NCI-H748 (cell line): ENCODE data around the gene BAHD1.

Experiments used
- DNase-seq: peaks from one replicate; lab custom pipeline; 2025; ENCODE audit not compliant: unreplicated experiment; lab: John Stamatoyannopoulos, UW

BAHD1 gene

DNA sequence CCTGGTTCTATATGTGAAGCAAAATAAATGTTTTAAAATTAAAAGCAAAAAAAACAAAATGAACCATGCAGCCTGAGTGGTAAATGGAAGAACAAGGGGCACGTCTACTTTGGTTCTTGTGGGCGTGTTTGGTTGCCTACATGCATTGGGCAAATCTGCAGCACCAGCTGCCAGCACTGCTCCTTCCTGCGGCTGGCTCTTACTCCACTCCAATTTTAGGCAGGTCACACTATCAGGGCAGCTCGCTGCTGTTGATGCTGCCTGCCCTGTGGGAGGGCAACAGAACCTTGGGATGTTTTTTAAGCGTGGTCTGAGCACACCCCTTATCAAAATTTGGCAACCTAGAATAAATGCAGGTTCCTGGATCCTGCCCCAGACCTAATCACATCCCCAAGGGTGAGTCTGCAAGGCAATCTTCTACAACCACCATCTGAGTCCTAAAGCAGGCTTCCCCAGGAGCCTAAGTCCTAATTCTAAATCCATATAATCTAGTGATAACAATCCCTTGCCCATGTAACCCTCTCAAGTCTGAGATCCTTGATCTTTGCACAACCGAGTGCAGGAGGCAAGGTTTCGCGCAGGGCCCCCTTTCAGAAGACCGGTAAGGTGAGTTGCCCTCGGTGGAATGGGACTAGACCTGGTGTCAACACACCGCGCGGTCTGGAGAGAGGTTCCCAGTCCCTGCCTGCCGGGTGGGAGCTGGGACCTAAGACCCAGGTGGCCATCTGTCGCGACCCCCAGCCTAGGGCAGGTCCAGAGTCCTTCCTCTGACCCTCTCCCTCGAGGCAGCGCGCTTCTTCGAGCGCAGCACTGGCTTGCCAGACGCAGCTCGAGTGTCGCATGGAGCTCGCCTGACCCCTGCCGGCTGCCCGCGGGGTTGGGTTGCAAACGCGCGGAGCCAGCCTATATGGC, 19.3 kb upstream of the BAHD1 start:
- peak; percentile 57 for DNase-seq

DNA sequence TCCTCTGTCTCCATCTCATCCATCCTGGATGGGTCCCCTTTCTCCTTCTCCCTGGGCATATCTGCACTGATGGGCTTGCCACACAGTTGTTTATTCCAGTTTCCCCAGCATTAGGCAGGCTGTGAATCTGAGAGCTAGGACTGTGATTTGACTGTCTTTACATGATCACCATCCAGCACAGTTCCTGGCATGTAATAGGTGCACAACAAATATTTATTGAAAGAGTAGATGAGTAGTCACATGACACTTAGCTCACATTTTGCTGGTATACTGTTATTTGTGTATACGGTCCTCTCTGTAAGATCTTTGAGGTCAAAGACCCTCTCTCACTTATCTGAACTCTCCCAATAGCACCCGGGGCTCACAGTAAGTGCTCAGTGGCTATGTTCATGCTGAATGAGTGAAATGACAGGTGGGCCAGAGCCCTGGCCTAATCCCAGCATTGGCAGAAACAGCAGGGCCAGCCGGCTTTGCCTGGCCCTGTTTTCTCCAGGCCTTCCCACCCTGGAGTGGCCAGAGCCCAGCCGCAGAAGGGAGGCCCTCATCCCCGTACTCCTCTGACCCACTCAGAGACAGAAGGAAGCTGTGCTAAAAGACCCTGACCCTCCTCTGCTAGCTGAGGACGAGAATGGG, 16.2 kb upstream of the BAHD1 start:
- DNase-seq, result no peak

GRCh38 chr15:40425681-40426080, 15.1 kb upstream of the BAHD1 start:
- DNase-seq, result no peak

- DNase-seq, result no peak
Observed at GRCh38 chr15:40427188-40427587, 13.6 kb upstream of the BAHD1 start.

- no peak for DNase-seq
Observed at GRCh38 chr15:40428185-40428584, 12.6 kb upstream of the BAHD1 start.

- DNase-seq, result no peak
Observed at GRCh38 chr15:40429068-40429710, 11.6 kb upstream of the BAHD1 start.

- DNase-seq, result no peak
Observed at GRCh38 chr15:40430271-40430805, 10.4 kb upstream of the BAHD1 start.

- DNase-seq, result no peak
Observed at GRCh38 chr15:40435023-40435709, 5.6 kb upstream of the BAHD1 start.

- no peak for DNase-seq
Observed at GRCh38 chr15:40435710-40436089, 5.1 kb upstream of the BAHD1 start.

DNA sequence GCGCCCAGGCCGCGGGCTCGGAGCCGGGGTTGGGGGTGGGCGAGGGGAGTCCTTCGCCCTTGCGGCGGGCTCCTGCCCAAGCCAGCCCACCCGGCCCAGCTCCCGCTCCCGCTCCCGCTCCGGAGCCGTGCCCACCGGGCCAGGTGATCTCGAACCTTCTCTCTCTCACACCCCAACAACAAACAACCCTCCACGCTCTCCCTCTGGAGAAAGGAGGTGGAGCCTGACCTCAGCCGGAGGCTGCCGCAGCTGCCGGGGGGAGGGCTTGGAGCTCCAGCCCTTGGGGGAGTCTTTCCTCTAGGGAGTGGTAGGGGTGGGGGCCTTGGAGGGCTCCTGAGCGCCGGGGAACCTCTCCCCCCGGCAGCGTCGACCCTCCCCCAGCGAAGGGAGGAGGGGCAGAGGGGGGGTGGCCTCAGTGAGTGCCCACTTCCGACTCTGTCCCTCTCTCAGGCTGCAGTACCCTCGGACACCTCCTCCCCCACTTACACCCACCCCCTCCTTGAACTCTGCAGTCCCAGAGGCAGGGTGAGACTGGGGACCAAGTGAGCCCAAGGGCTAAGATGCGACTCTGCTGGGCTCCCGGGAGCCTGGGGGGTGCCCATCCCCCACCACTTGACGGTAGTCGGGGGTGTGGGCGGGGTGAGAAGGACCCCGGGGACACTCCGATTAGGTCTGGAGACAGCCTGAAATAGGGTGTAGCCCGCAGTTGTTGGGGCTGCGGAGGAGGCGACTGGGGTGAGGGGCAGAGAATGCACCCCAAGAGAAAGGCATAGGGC, 4.4 kb upstream of the BAHD1 start:
- peak; percentile 42 for DNase-seq

DNA sequence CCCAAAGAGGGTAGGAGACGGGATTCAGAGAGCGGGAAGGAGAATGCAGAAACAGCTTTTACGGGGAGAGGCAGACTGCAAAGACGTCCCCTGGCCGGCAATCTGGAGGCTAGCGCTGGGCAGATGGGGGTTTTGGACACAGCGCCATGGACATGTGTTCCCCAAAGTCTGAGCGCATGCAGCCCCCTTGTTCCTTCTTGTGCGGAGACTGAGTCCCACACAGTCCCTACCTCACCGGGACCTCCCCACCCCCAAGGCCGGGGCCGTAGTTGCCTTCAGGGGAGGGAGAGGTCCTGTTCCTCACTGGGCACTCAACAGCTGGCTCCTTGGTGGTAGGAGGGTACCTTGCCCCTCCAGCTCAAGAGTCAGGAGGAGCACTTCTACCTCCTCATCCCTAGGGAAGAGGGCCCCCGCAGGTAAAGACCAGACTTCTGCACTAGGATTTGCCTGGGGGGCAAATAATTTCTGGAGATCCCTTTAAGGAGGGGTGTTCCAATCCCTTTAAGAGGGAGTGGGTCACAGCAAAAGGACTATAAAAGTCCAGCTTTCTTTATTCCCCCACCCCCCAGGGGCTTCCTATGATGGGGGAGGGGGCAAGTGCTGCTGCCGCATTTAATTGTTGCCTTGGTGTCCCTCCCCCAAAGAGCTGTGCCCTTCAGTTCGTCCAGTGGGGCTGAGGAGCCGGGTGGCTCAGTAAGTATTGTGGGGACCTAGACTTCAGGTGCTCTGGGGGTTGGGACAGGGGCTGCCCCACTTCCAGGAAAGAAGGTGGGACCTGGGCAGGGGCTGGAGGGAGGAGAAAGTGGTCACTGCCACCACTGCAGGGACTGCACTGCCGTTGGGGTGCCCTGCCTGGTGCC, 3.6 kb upstream of the BAHD1 start:
- DNase-seq, result no peak

- DNase-seq, result no peak
Observed at GRCh38 chr15:40437752-40438687, 2.7 kb upstream of the BAHD1 start.

GRCh38 chr15:40438712-40439111, 2.0 kb upstream of the BAHD1 start:
- no peak for DNase-seq

DNA sequence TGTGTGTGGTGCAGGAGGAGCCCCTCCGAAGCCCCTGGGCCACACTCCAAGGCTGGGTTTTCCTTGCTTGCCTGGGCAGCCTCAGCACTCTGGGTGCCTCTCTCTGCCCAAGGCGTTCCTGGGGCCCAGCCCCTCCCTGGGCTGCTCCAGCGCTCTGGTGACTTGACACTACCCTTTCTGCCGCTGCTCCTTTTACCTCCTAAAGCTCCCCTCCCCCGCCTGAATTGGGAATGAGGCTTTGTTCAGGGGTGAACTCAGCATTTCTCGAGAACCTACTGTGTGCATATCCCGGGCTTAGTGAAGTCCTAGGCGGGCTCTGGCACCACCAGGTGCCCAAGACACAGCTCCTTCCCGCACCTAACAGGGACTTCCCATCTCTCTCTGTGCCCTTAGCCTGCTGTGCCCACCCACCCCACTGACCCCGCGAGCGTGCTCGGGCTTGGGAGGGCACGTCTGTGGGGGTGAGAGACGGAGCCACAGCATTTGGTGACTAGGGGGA, 1.2 kb upstream of the BAHD1 start:
- DNase-seq, result peak; percentile 14

DNA sequence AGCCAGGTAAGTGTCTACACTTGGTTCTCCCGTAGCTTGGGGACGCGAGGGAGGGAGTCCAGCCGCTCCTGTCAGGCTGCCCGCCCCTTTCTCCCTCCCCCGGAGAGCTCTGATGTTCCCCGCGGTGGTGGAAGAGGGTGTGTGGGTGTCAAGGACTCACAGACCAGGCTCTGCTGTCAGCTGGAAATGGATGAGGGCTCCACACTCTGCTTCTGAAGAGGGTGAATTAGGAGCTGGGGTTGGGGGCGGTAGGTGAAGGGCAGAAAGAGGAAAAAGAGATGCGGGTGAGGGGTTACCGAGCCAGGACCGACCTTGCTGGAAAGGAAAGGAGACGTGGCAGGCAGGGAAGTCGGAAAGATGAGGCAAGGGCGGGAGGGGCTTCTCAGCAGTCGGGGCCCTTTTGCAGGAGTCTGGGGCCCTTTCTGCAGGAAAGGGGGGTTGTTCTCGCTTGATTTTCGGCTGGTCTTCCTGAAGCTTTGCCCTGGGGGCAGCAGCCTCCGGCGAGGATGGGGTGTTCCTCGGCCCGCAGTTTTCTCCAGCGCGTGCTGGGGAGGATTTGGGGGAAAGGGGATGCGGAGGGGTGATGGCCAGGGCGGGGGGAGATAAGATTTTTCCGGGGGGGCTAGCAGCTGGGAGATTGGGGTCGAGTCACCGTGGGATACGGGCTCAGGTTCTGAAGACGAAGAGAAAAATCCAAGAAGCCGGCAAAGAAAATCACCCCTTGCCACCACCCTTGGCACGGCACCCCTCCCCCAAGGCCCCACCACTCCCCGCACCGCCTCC, 602 bp upstream of the BAHD1 start:
- DNase-seq, result peak; percentile 20

DNA sequence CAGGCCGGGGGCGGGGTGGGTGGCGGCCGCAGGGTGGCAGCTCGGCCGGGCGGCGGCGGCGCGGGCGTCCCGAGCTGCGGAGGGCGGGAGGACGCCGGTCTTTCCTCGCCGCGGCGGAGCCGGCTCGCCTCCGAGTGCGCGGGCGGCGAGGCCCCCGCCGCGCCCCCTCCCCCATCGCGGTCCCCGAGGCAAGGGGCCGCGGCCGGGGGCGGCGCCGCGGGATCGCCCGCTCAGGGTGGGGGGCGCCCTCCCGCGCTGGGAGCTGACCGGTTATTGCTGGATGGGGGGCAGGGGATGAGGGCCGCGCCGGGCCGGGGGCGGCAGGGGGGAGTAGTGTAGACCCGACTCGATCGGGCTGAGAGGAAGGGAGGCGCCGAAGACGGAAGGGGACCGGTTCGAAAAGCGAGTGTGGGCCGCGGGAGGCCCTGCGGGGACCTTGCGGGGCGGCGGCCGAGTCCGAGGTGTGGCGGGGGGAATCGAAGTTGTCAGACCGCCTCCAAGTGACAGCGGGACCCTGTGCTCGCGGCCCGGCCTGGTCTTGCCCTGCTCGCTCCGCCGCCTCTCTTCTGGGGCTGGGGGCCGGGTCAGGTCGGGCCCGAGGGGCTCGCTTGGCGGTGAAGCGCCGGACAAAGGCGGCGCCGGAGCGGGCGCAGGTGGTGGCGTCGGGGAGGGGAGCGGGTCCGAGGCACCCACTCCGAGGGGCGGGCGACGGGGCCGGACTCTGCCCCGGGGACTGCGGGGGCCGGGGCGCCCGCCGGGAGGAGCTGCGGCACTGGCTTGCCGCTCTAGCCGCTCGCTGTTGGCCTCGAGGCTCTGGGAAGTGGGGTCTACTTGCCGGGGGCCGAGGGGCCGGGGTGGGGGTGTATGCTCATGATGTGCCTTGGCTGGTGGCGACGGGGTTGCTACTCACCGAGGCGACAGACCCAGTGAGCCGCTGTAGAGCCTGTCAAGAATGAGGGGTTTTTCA, 1.1 kb downstream of the BAHD1 start:
- peak; percentile 31 for DNase-seq
